GM12892 (cell line): ENCODE data around the gene KRT78.

Experiments used
- POLR2A ChIP-seq: IDR thresholded peaks from 2 replicates; pipeline ENCODE4 v1.6.1; 2011; ENCODE audit warnings: low read depth, low read length, control low read depth
- TAF1 ChIP-seq: IDR thresholded peaks from 2 replicates; pipeline ENCODE4 v1.6.1; 2011; ENCODE audit warnings: low read depth, mild to moderate bottlenecking, control low read depth, low read length, borderline replicate concordance

DNA sequence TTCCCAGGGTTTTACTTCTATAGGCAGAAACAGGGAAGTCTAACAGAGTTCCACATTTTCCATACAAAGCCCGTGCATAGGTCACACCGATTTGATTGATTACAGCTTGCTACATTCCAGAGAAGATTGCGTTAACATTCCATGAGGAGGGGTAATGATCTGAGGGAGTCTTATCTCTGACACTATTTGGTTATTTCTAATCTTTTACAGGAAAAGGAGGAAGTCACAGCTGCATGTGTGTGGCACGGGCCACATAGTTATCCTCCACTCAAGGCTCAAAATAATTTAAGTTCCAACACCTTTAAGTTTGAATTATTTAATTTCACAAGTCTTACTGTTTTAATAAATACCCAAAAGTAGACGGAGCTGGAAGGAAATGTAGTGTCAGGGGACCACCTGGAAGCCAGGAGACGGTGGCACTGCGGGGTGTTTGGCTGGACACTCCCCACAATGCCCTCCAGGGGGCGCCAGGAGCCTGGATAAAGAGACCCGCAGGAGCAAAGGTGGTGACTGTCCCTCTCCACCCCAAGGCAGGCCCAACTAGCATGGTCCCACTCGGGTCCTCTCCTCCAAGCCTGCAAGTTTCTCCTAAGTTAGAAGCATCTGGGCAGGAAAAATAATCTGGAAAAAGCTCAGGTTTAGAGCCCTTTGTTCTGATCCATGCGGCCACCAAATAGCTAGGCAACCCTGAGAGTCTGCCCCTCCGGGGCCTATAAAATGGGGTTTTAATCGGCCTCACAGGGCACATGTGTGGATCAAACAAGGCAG lies 35.9 kb upstream of the KRT78 start:
- TF ChIP-seq POLR2A (no peak), TAF1 (no peak)
